ENCODE data around the gene ZBP1.

ZBP1 gene

GRCh38 chr20:57601737-57602136, 18.5 kb downstream of the ZBP1 start:
- H3K14ac ChIP-seq (ENCODE audit: low read length), result no peak overlapping the region
- H3K4me3 ChIP-seq (ENCODE audit: low read depth, low read length), result no peak overlapping the region
- no CpG with 5 or more reads among the region's 5 CpGs for WGBS (ENCODE audit: extremely low coverage, insufficient coverage, insufficient read length)

GRCh38 chr20:57601211-57601570, 19.0 kb downstream of the ZBP1 start:
- no peak overlapping the region for H4K91ac ChIP-seq (ENCODE audit: low read depth, low read length)
- no peak overlapping the region for H2BK5ac ChIP-seq (ENCODE audit: low read depth, low read length, poor library complexity)
- no peaks in the 10 kb centered on the region for H3K36me3 ChIP-seq (ENCODE audit: control insufficient read depth in 1 of 2, insufficient read depth in 2 of 2, low read length in 2 of 2)
- no peak overlapping the region for H3K23ac ChIP-seq (ENCODE audit: low read length)
- no peak overlapping the region for H3K18ac ChIP-seq (ENCODE audit: low read length)
- H4K8ac ChIP-seq (ENCODE audit: low read depth, low read length), result no peak overlapping the region
- no peak overlapping the region for H2AK5ac ChIP-seq (ENCODE audit: low read length)
- no peak overlapping the region for H3K4me3 ChIP-seq (ENCODE audit: low read depth, low read length)
- H2AFZ ChIP-seq (ENCODE audit: insufficient read depth, low read length, poor library complexity), result no peak overlapping the region
- H3K4ac ChIP-seq (ENCODE audit: low read depth, low read length), result no peak overlapping the region
- no peak overlapping the region for H3K14ac ChIP-seq (ENCODE audit: low read length)
- no CpG with 5 or more reads among the region's 2 CpGs for WGBS (ENCODE audit: extremely low coverage, insufficient coverage, insufficient read length)
- H3K9me3 ChIP-seq (ENCODE audit: insufficient read depth, low read depth, low read length), result peaks cover 2% of the 10 kb centered on the region
- no peak overlapping the region for H2BK120ac ChIP-seq (ENCODE audit: insufficient read depth, low read length, poor library complexity)
- H3K4me2 ChIP-seq (ENCODE audit: low read length), result no peak overlapping the region
- H3K4me1 ChIP-seq (ENCODE audit: control insufficient read depth in 1 of 2, insufficient read depth in 2 of 2, low read length in 2 of 2), result peaks cover 0 to 2% of the 10 kb centered on the region in 2 experiments
- no peak overlapping the region for H4K12ac ChIP-seq (ENCODE audit: low read depth, low read length)
- DNase-seq, result no peak
- H2BK12ac ChIP-seq (ENCODE audit: low read length), result no peak overlapping the region
- no peaks in the 10 kb centered on the region for H3K79me1 ChIP-seq (ENCODE audit: low read length)
- no peak overlapping the region for H3K9ac ChIP-seq (ENCODE audit: low read length)
- H3K27ac ChIP-seq (ENCODE audit: low read depth, low read length), result no peak overlapping the region
- H3K27me3 ChIP-seq (ENCODE audit: insufficient read depth, low read length), result no peaks in the 10 kb centered on the region
- no peaks in the 10 kb centered on the region for H3K79me2 ChIP-seq (ENCODE audit: control insufficient read depth, insufficient read depth, low read length, poor library complexity)

More at GRCh38 chr20:57601737-57602136, 18.5 kb downstream of the ZBP1 start:
- no peak overlapping the region for H3K27ac ChIP-seq (ENCODE audit: low read depth, low read length)
- H3K4me1 ChIP-seq (ENCODE audit: control insufficient read depth in 1 of 2, insufficient read depth in 2 of 2, low read length in 2 of 2), result peaks cover 0 to 2% of the 10 kb centered on the region in 2 experiments
- no peak overlapping the region for H2BK120ac ChIP-seq (ENCODE audit: insufficient read depth, low read length, poor library complexity)
- H3K36me3 ChIP-seq (ENCODE audit: control insufficient read depth in 1 of 2, insufficient read depth in 2 of 2, low read length in 2 of 2), result no peaks in the 10 kb centered on the region
- no peak overlapping the region for H2AFZ ChIP-seq (ENCODE audit: insufficient read depth, low read length, poor library complexity)
- H3K23ac ChIP-seq (ENCODE audit: low read length), result no peak overlapping the region
- no peak overlapping the region for H3K4ac ChIP-seq (ENCODE audit: low read depth, low read length)
- no peak overlapping the region for H3K4me2 ChIP-seq (ENCODE audit: low read length)
- H2AK5ac ChIP-seq (ENCODE audit: low read length), result no peak overlapping the region
- H4K91ac ChIP-seq (ENCODE audit: low read depth, low read length), result no peak overlapping the region
- no peak overlapping the region for H3K9ac ChIP-seq (ENCODE audit: low read length)
- H4K12ac ChIP-seq (ENCODE audit: low read depth, low read length), result no peak overlapping the region
- H3K9me3 ChIP-seq (ENCODE audit: insufficient read depth, low read depth, low read length), result peaks cover 2% of the 10 kb centered on the region
- H3K79me2 ChIP-seq (ENCODE audit: control insufficient read depth, insufficient read depth, low read length, poor library complexity), result no peaks in the 10 kb centered on the region
- H4K8ac ChIP-seq (ENCODE audit: low read depth, low read length), result no peak overlapping the region
- H3K79me1 ChIP-seq (ENCODE audit: low read length), result no peaks in the 10 kb centered on the region
- no peak overlapping the region for H2BK12ac ChIP-seq (ENCODE audit: low read length)
- no peak overlapping the region for H3K18ac ChIP-seq (ENCODE audit: low read length)
- no peak for DNase-seq
- no peaks in the 10 kb centered on the region for H3K27me3 ChIP-seq (ENCODE audit: insufficient read depth, low read length)
- no peak overlapping the region for H2BK5ac ChIP-seq (ENCODE audit: low read depth, low read length, poor library complexity)

- H3K79me1 ChIP-seq (ENCODE audit: low read length), result no peaks in the 10 kb centered on the region
- no peak overlapping the region for H3K4me3 ChIP-seq (ENCODE audit: low read depth, low read length)
- no peak overlapping the region for H3K14ac ChIP-seq (ENCODE audit: low read length)
- H3K79me2 ChIP-seq (ENCODE audit: control insufficient read depth, insufficient read depth, low read length, poor library complexity), result no peaks in the 10 kb centered on the region
- no peak overlapping the region for H2AFZ ChIP-seq (ENCODE audit: insufficient read depth, low read length, poor library complexity)
- H2AK5ac ChIP-seq (ENCODE audit: low read length), result no peak overlapping the region
- no peak overlapping the region for H4K8ac ChIP-seq (ENCODE audit: low read depth, low read length)
- no peaks in the 10 kb centered on the region for H3K36me3 ChIP-seq (ENCODE audit: control insufficient read depth in 1 of 2, insufficient read depth in 2 of 2, low read length in 2 of 2)
- no peak for DNase-seq
- no peak overlapping the region for H3K9ac ChIP-seq (ENCODE audit: low read length)
- H3K23ac ChIP-seq (ENCODE audit: low read length), result no peak overlapping the region
- H3K27me3 ChIP-seq (ENCODE audit: insufficient read depth, low read length), result no peaks in the 10 kb centered on the region
- H3K4ac ChIP-seq (ENCODE audit: low read depth, low read length), result no peak overlapping the region
- H3K18ac ChIP-seq (ENCODE audit: low read length), result no peak overlapping the region
- H2BK120ac ChIP-seq (ENCODE audit: insufficient read depth, low read length, poor library complexity), result no peak overlapping the region
- H3K9me3 ChIP-seq (ENCODE audit: insufficient read depth, low read depth, low read length), result peaks cover 2% of the 10 kb centered on the region
- peaks cover 0 to 2% of the 10 kb centered on the region in 2 experiments for H3K4me1 ChIP-seq (ENCODE audit: control insufficient read depth in 1 of 2, insufficient read depth in 2 of 2, low read length in 2 of 2)
- no peak overlapping the region for H2BK12ac ChIP-seq (ENCODE audit: low read length)
- H3K4me2 ChIP-seq (ENCODE audit: low read length), result no peak overlapping the region
- no CpG with 5 or more reads among the region's 13 CpGs for WGBS (ENCODE audit: extremely low coverage, insufficient coverage, insufficient read length)
- no peak overlapping the region for H3K27ac ChIP-seq (ENCODE audit: low read depth, low read length)
- no peak overlapping the region for H4K91ac ChIP-seq (ENCODE audit: low read depth, low read length)
- no peak overlapping the region for H4K12ac ChIP-seq (ENCODE audit: low read depth, low read length)
- H2BK5ac ChIP-seq (ENCODE audit: low read depth, low read length, poor library complexity), result no peak overlapping the region
Observed at GRCh38 chr20:57600320-57601210, 19.7 kb downstream of the ZBP1 start.

GRCh38 chr20:57598491-57598890, 21.7 kb downstream of the ZBP1 start:
- H3K4me2 ChIP-seq (ENCODE audit: low read length), result no peak overlapping the region
- H4K12ac ChIP-seq (ENCODE audit: low read depth, low read length), result no peak overlapping the region
- H3K79me1 ChIP-seq (ENCODE audit: low read length), result no peaks in the 10 kb centered on the region
- no peak overlapping the region for H4K8ac ChIP-seq (ENCODE audit: low read depth, low read length)
- no peak overlapping the region for H2BK12ac ChIP-seq (ENCODE audit: low read length)
- no peaks in the 10 kb centered on the region for H3K27me3 ChIP-seq (ENCODE audit: insufficient read depth, low read length)
- WGBS (ENCODE audit: extremely low coverage, insufficient coverage, insufficient read length), result no CpG with 5 or more reads among the region's 5 CpGs
- peaks cover 2% of the 10 kb centered on the region for H3K9me3 ChIP-seq (ENCODE audit: insufficient read depth, low read depth, low read length)
- no peak overlapping the region for H3K4ac ChIP-seq (ENCODE audit: low read depth, low read length)
- H3K36me3 ChIP-seq (ENCODE audit: control insufficient read depth in 1 of 2, insufficient read depth in 2 of 2, low read length in 2 of 2), result no peaks in the 10 kb centered on the region
- H3K14ac ChIP-seq (ENCODE audit: low read length), result no peak overlapping the region
- no peak overlapping the region for H4K91ac ChIP-seq (ENCODE audit: low read depth, low read length)
- H3K4me3 ChIP-seq (ENCODE audit: low read depth, low read length), result no peak overlapping the region
- no peak overlapping the region for H3K18ac ChIP-seq (ENCODE audit: low read length)
- no peak overlapping the region for H2AK5ac ChIP-seq (ENCODE audit: low read length)
- H3K79me2 ChIP-seq (ENCODE audit: control insufficient read depth, insufficient read depth, low read length, poor library complexity), result no peaks in the 10 kb centered on the region
- no peak overlapping the region for H2AFZ ChIP-seq (ENCODE audit: insufficient read depth, low read length, poor library complexity)
- H3K9ac ChIP-seq (ENCODE audit: low read length), result no peak overlapping the region
- DNase-seq, result no peak
- no peak overlapping the region for H2BK120ac ChIP-seq (ENCODE audit: insufficient read depth, low read length, poor library complexity)
- peaks cover 0 to 2% of the 10 kb centered on the region in 2 experiments for H3K4me1 ChIP-seq (ENCODE audit: control insufficient read depth in 1 of 2, insufficient read depth in 2 of 2, low read length in 2 of 2)
- no peak overlapping the region for H3K23ac ChIP-seq (ENCODE audit: low read length)
- H3K27ac ChIP-seq (ENCODE audit: low read depth, low read length), result no peak overlapping the region
- H2BK5ac ChIP-seq (ENCODE audit: low read depth, low read length, poor library complexity), result no peak overlapping the region

All from trophoblast cell (in vitro differentiated cells and primary cell).